GM21619 (cell line): ENCODE results near the gene RAP1GAP2.
"Not testable (repeated sequence)": the region's sequence is repeated elsewhere in the genome, so short reads cannot be mapped to it uniquely, and the experiment has no call there.

Source experiments
- ATAC-seq: cut with Tn5 transposase; IDR thresholded peaks from one replicate; pipeline ENCODE4 v1.9.1; 2021; ENCODE audit not compliant: unreplicated experiment

RAP1GAP2 gene

GRCh38 chr17:3015890-3016289, 219.7 kb downstream of the RAP1GAP2 start:
- ATAC-seq: no peak

GRCh38 chr17:3017936-3018335, 221.7 kb downstream of the RAP1GAP2 start:
- ATAC-seq: no peak

DNA sequence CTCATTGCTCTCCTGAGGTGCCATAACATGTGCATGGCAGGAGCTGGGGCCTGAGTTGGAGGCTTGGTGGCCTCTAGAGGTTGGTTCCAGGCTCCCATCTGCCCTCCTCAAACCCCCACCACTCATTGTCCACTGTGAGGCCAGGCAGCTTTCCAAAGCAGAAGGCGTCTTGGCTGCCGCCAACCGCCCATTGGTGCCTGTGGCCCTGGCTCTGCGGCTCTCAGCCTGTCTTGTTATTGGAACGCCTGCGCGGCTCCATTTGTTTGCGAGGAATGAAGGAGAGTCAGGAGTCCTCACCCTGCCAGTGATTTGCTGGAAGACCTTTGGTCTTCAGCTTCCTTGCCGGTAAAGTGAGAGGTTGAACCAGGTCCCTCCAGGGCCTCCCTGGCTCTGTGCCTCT, 223.5 kb downstream of the RAP1GAP2 start:
- no peak for ATAC-seq

DNA sequence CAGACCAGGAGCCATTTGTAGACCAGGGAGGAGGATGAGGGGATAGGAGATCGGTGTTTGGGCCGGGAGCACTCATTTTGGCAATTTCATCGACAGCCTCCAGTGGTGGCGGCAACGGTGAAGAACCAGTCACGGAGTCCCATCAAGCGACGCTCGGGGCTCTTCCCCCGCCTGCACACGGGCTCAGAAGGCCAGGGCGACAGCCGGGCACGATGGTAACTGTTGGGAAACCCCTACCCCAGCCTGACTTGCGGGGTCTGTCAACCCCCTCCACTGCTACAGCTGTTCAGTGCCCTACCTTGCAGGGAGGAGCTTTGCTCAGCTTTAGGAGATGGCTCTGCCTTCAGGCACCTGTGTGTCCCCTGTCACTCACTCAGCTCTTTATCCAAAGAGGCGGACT, 224.1 kb downstream of the RAP1GAP2 start:
- no peak for ATAC-seq

DNA sequence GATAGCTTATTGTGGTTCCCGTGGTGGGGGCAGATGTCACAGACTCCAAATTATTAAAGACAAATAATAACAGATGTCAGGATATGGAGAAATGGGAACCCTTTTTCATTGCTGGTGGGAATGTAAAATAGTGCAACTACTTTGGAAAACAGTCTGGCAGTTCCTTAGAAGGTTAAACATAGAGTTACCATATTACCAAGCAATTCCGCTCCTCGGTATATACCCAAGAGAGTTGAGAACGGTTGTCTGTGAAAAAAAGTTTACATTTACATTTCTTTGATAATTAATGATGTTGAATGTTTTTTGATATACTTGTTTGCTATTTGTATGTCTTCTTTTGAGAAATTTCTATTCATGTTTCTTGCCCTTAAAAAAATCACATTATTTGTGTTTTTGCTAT, 226.0 kb downstream of the RAP1GAP2 start:
- no peak for ATAC-seq

GRCh38 chr17:3024346-3024745, 228.1 kb downstream of the RAP1GAP2 start:
- ATAC-seq: no peak

GRCh38 chr17:3025421-3026124, 229.3 kb downstream of the RAP1GAP2 start:
- no peak for ATAC-seq

- ATAC-seq: no peak
Observed at GRCh38 chr17:3026125-3026855, 230.1 kb downstream of the RAP1GAP2 start.

DNA sequence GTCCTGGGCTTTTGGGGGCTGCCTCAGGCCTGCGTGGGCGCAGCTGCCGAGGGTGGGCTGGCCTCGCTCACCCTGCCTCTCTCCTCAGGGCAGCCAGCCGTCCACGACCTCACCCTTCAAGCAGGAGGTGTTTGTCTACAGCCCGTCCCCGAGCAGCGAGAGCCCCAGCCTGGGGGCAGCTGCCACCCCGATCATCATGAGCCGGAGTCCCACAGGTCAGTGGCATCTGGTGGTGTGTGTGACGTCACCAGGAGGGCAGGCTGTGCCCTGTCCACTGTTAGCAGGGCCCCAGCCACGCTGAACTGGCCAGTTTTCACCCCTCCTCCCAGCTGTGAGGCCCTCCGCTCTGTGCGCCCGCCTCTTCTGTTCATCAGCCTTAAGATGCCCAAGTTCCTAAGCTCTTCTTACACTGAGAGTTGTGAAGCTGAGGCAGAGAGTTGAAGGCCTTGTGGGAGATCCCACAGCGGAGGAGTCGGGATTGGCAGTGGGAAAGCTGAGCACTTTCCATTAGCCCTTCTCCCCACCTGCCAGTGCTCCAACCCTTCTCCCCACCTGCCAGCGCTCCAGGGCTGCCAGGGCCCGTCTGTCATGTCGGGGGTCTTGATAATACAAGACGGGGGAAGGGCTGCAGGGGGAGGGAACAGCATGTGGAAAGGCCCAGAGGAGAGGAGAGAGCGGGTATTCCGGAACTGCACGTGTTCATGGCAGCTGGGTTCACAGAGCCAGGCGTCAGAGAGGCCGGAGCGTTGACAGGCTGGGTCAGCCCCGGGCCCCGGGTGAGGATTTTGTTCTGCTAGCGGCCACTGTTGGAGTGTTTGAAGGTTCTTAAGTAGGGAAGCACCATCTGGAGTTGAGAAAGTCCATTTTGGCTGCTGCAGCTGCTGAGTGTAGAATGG, 230.9 kb downstream of the RAP1GAP2 start:
- no peak for ATAC-seq

- no peak for ATAC-seq
Observed at GRCh38 chr17:3027786-3028532, 231.7 kb downstream of the RAP1GAP2 start.

GRCh38 chr17:3029213-3029913, 233.1 kb downstream of the RAP1GAP2 start:
- no peak for ATAC-seq

GRCh38 chr17:3030096-3030495, 233.9 kb downstream of the RAP1GAP2 start:
- no peak for ATAC-seq

- not testable (repeated sequence) for ATAC-seq
Observed at GRCh38 chr17:3030852-3031470, 234.7 kb downstream of the RAP1GAP2 start.

DNA sequence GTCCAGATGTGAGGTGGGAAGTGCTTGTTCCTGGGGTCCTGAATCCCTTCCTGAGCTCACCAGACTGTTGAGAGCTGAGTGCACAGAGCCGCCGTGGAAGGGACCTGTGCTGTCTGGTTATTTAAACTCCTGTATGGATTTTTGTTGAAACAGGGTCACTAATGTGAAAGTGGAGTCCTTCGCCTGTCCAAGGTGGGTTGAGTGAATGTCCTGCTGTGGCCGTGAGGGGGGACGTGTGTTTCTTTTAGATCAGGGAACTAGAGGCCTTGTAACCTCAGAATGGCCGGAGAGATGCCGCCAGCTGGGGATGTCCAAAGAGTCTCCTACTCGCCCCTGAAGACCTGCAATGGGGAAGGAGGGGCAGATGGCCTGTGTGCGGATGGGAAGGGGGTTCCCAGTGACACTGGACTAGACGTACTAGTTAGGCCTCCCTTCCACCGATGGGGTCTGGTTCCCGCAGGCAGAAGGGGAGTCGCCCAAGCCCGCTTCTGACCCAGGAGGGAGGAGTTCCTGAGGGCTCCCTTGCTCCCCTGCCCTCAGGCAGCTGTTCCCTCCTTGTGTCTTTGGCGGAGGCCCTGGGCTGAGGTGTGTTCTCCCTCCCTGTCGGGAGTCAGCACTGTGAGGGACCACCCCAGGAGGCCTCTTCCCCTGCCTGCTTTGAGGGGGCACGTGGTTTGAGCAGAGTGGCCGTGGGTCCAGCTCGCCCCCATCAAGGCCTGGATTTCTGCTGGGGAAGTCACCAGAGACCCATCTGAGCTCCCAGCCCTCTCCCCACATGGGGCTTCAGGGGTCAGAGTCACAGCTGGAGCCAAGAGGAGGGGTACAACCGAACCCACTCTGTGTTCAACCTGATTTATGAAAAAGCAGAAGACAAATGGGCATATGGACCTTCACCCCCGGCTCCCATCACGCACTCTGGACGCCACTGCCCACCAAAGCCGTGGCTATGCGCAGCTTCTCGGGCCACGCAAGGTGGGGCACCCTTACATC, 236.3 kb downstream of the RAP1GAP2 start:
- ATAC-seq: no peak

DNA sequence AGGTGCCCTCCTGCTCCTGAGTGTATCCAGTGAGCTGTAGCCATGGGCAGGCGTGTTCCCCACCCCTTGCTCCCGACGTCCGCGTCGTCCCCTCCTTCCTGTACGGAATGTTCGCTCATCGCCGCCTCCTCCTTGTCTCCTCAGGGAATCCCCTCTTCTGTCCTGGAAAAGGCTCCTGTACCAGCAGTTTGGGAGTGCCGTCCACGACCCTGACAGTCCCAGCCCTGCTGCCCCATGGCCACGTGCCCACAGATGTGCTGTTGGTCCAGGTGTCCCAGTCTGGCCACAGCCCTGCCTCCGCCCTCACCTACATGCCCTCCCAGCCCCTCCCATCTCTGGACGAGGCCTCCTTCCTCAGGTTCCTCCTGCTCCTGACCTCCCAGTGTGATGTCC, 237.0 kb downstream of the RAP1GAP2 start:
- ATAC-seq: no peak

DNA sequence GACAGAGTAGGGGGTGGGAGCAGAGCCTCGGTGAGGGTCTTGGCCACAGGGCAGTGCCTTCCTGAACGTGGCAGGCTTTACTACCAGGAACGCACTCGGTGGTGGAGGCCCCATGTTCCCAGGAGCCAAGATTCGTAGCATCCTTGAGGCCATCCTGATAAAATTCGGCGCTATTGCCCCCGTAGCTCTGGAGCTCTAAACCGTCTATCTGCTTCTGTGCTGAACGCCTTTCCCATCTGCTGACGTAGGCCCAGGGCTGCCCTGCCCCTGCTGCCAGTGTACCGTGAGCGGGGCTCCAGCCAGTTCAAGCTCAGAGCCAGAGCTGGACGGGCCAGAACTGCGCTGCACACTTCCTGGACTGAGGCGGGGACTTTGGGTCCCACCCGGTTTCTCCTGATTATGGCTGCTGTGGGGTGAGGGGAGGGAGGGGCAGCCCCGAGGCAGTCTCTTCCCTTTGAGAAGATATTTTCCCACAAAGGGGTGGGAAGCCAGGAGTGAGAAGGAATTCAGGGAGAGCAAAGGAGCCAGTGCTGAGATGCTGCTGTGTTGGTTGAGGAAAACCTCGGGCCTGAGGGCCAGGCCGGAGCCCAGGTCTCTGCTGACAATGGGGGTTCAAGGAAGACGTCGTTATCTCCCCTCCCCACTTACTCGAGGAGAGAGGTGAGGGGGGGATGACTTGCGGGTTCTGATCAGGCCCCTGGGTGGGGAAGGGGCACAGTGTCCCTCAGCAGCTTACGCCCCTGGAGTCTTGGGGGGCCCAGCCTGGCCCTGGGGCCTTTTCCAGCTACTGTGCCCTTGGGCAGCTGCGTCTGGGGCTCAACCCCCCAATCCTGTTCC, 237.7 kb downstream of the RAP1GAP2 start:
- ATAC-seq: no peak

- ATAC-seq: no peak
Observed at GRCh38 chr17:3034578-3034920, 238.3 kb downstream of the RAP1GAP2 start.
